Keratinocyte (primary cell): ENCODE results near the gene ARL17B. TPM values are rescaled to one million over a fixed set of nuclear protein-coding genes. Genes with fewer than 3 reads are reported as not detected.
A peak's percentile ranks its signal among the peaks of the same experiment; 100 is the strongest.
"Not testable (repeated sequence)": the region's sequence is repeated elsewhere in the genome, so short reads cannot be mapped to it uniquely, and the experiment has no call there.

Experiments used
- DNase-seq: peaks from one replicate; pipeline ENCODE4 v3.0.0-alpha.2; 2011; ENCODE audit warnings: low read depth, missing footprints, low spot score
- FAIRE-seq: peaks from 2 replicates; lab custom pipeline; 2011; peaks lifted over from hg19 to GRCh38; lab: Jason Lieb, UNC
- H2AFZ ChIP-seq: 2 replicates; pipeline ENCODE4 v1.6.0; 2012; ENCODE audit warnings: low read length, control low read depth, inconsistent platforms; ENCODE audit not compliant: control insufficient read depth
- H3K27ac ChIP-seq: 2 replicates; pipeline ENCODE4 v1.5.1; 2011; ENCODE audit warnings: low read length; ENCODE audit not compliant: control insufficient read depth, insufficient read depth
- H3K27me3 ChIP-seq: 3 replicates; pipeline ENCODE4 v1.6.0; 2011; ENCODE audit warnings: low read length; ENCODE audit not compliant: control insufficient read depth, insufficient read depth; ENCODE audit errors: extremely low read depth
- H3K36me3 ChIP-seq, 2 experiments: 2 replicates in 1 of 2; 3 replicates in 1 of 2; pipeline ENCODE4 v1.5.1; 2011; ENCODE audit warnings: low read length in 2 of 2, mild to moderate bottlenecking in 1 of 2; ENCODE audit not compliant: control insufficient read depth in 2 of 2, insufficient read depth in 2 of 2; ENCODE audit errors: extremely low read depth in 1 of 2
- H3K4me1 ChIP-seq: 3 replicates; pipeline ENCODE4 v1.5.1; 2011; ENCODE audit warnings: low read length; ENCODE audit not compliant: control insufficient read depth, insufficient read depth; ENCODE audit errors: extremely low read depth
- H3K4me2 ChIP-seq: 3 replicates; pipeline ENCODE4 v1.6.0; 2011; ENCODE audit warnings: low read depth, low read length; ENCODE audit not compliant: control insufficient read depth, insufficient read depth; ENCODE audit errors: extremely low read depth
- H3K4me3 ChIP-seq, 3 experiments: fragments of 200-600 bp in 1 of 3; sonication (generic) in 1 of 3; 2 replicates in 2 of 3; 3 replicates in 1 of 3; pipeline ENCODE4 v1.5.1; 2011 to 2016; ENCODE audit warnings: low read length in 3 of 3, mild to moderate bottlenecking in 3 of 3, control low read depth in 2 of 3, inconsistent platforms in 1 of 3, low read depth in 1 of 3, mixed read lengths in 1 of 3, mixed run types in 1 of 3, moderate library complexity in 1 of 3; ENCODE audit not compliant: control insufficient read depth in 2 of 3, insufficient read depth in 2 of 3; ENCODE audit errors: extremely low read depth in 1 of 3
- H3K79me2 ChIP-seq: 2 replicates; pipeline ENCODE4 v1.6.0; 2012; ENCODE audit warnings: low read length; ENCODE audit not compliant: control insufficient read depth, insufficient read depth
- H3K9ac ChIP-seq: 3 replicates; pipeline ENCODE4 v1.6.0; 2011; ENCODE audit warnings: low read length; ENCODE audit not compliant: control insufficient read depth, insufficient read depth; ENCODE audit errors: extremely low read depth
- H3K9me1 ChIP-seq: 3 replicates; pipeline ENCODE4 v1.6.0; 2011; ENCODE audit warnings: low read length; ENCODE audit not compliant: control insufficient read depth, insufficient read depth; ENCODE audit errors: extremely low read depth
- H3K9me3 ChIP-seq: 2 replicates; pipeline ENCODE4 v1.5.1; 2012; ENCODE audit warnings: low read depth, low read length; ENCODE audit not compliant: control insufficient read depth
- H4K20me1 ChIP-seq: 3 replicates; pipeline ENCODE4 v1.6.0; 2011; ENCODE audit warnings: low read length; ENCODE audit not compliant: control insufficient read depth, insufficient read depth; ENCODE audit errors: extremely low read depth
- dilution Hi-C: fragments of 300-500 bp; cut with MboI; formaldehyde crosslinking; loops from one replicate; pipeline ENCODE4 v1.7.0; 2020; ENCODE audit warnings: low sequenced_read_pairs; ENCODE audit not compliant: extremely low pct_ligation_motif_present
- polyA plus RNA-seq, 5 experiments: library from polyadenylated mRNA; depleted of rRNA in 3 of 5; stranded (reverse) in 3 of 5; stranded (forward) in 1 of 5; unstranded in 1 of 5; fragments of >200 nt; gene quantifications; 1 replicate in 1 of 5; 2 replicates in 3 of 5; 3 replicates in 1 of 5; pipeline versions ENCODE4 v1.2.1 to v1.2.3, GENCODE V29; 2011 to 2012; ENCODE audit warnings: missing spikeins in 2 of 5, low read depth in 1 of 5, low replicate concordance in 1 of 5

Gene ARL17B
- polyA plus RNA-seq, 1 donor (not counting 4 experiments of a cell fraction or from before 2014, with no cell fraction given), result 9.7 TPM

DNA sequence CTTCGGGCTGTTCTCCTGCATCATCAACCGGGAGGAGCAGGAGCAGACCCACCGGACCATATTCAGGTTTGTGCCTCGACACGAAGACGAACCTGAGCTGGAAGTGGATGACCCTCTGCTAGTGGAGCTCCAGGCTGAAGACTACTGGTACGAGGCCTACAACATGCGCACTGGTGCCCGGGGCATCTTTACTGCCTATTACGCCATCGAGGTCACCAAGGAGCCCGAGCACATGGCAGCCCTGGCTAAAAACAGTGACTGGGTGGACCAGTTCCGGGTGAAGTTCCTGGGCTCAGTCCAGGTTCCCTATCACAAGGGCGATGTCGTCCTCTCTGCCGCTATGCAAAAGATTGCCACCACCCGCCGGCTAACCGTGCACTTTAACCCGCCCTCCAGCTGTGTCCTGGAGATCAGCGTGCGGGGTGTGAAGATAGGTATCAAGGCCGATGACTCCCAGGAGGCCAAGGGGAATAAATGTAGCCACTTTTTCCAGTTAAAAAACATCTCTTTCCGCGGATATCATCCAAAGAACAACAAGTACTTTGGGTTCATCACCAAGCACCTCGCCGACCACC, 117.1 kb downstream of the ARL17B start:
- H3K4me1 ChIP-seq, H2AFZ ChIP-seq, dilution Hi-C loops, H3K9me1 ChIP-seq, H4K20me1 ChIP-seq, FAIRE-seq, H3K79me2 ChIP-seq, H3K27ac ChIP-seq, H3K27me3 ChIP-seq, H3K4me2 ChIP-seq, H3K4me3 ChIP-seq, DNase-seq, H3K9ac ChIP-seq, H3K36me3 ChIP-seq, H3K9me3 ChIP-seq: not testable (repeated sequence)

DNA sequence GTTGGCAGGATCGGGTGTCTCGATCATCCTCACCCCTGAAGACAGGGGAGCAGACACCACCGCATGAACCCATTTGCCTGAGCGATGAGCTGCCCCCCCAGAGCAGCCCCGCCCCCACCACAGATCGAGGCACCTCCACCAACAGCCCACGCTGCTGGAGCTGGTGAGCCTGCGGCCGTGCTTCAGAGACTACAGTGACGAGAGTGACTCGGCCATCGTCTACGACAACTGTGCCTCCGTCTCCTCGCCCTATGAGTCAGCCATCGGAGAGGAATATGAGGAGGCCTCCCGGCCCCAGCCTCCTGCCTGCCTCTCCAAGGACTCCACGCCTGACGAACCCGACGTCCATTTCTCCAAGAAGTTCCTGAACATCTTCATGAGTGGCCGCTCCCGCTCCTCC, 117.6 kb downstream of the ARL17B start:
- FAIRE-seq, dilution Hi-C loops: not testable (repeated sequence)

DNA sequence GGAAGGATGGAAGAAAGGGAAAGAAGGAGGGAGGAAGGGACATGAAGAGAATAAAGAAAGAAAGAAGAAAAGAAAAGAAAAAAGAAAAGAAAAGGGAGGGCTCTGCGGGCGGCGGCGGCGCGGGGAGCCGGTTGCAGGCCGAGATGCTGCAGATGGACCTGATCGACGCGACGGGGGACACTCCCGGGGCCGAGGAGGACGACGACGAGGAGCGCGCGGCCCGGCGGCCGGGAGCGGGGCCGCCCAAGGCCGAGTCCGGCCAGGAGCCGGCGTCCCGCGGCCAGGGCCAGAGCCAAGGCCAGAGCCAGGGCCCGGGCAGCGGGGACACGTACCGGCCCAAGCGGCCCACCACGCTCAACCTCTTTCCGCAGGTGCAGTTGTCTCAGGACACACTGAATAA, 118.1 kb downstream of the ARL17B start:
- H3K36me3 ChIP-seq, H3K9me1 ChIP-seq, H3K4me3 ChIP-seq, H3K27me3 ChIP-seq, H4K20me1 ChIP-seq, H3K4me2 ChIP-seq, FAIRE-seq, dilution Hi-C loops, DNase-seq, H3K79me2 ChIP-seq, H3K27ac ChIP-seq, H3K9me3 ChIP-seq, H3K9ac ChIP-seq, H3K4me1 ChIP-seq, H2AFZ ChIP-seq: not testable (repeated sequence)

More for the DNA sequence above, 117.6 kb downstream of the ARL17B start:
- not testable (repeated sequence) for H3K36me3 ChIP-seq, H4K20me1 ChIP-seq, H3K79me2 ChIP-seq, H3K4me1 ChIP-seq, H3K4me2 ChIP-seq, H3K9me3 ChIP-seq, H3K27ac ChIP-seq, H3K9ac ChIP-seq, H3K4me3 ChIP-seq, DNase-seq, H3K9me1 ChIP-seq, H3K27me3 ChIP-seq, H2AFZ ChIP-seq

DNA sequence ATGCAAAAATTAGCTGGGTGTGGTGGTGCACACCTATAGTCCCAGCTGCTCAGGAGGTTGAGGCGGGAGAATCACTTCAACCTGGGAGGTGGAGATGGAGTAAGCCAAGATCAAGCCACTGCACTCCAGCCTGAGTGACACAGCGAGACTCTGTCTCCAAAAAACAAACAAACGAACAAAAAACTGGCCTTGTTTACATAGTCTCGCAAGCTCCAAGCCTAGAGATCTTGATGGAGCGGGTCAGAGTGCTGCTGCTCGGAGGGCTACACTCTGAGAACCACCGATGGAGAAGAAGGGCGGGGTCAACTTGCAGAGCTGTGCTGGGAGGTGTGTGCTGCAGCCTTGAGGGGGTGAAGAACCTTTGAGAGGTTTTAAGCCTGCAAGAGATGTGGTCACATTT, 130.2 kb downstream of the ARL17B start:
- H3K4me2 ChIP-seq, H3K9me3 ChIP-seq, H3K9ac ChIP-seq, FAIRE-seq, DNase-seq, H3K9me1 ChIP-seq, H3K79me2 ChIP-seq, H3K36me3 ChIP-seq, H3K4me3 ChIP-seq, H4K20me1 ChIP-seq, H3K27ac ChIP-seq, H2AFZ ChIP-seq, H3K4me1 ChIP-seq, dilution Hi-C loops, H3K27me3 ChIP-seq: not testable (repeated sequence)

DNA sequence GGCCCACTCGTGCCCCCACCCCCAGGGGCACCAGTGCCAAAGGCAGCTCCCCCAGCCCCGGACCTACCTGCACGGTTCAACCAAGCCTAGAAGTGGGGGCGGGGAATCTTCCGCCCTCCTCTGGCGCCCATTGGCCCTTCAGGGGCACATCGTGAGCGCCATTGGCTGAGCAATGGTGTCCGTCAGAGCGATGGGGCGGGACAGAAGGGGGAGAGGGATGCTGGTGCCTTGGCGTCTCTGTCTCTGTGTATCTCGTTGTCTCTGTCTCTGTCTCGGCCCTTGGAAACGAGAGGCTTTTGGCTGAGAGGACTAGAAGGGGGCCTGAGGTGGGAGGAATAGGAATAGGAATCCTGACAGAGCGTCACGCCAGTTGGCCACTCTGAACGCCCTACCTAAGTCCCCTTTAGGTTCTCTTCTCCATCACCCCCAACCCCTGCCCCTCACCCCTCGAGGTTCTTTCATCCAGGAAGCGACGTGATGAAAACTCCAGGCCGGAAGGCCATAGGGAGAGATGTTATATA, 136.2 kb downstream of the ARL17B start:
- H3K9ac ChIP-seq, result peak overlapping the region; percentile 50
- H3K27me3 ChIP-seq, H3K4me1 ChIP-seq, dilution Hi-C loops, H3K9me1 ChIP-seq, H3K9me3 ChIP-seq, H4K20me1 ChIP-seq, H3K36me3 ChIP-seq, H3K27ac ChIP-seq, H3K79me2 ChIP-seq: not testable (repeated sequence)
- FAIRE-seq, result peak; percentile 79
- peak overlapping the region; percentile 93 for H2AFZ ChIP-seq
- peak; percentile 48 for DNase-seq
- H3K4me2 ChIP-seq, result peak overlapping the region; percentile 64
- peak overlapping the region; percentile 45 to 65 (median 54) for H3K4me3 ChIP-seq
